ENCODE results near the gene SFT2D1. TPM values are rescaled to one million over a fixed set of nuclear protein-coding genes. Genes with fewer than 3 reads are reported as not detected.
"Not testable (repeated sequence)": the region's sequence is repeated elsewhere in the genome, so short reads cannot be mapped to it uniquely, and the experiment has no call there.

The SFT2D1 gene
- 10 to 100 TPM; 40.7 to 67.5 TPM for total RNA-seq

DNA sequence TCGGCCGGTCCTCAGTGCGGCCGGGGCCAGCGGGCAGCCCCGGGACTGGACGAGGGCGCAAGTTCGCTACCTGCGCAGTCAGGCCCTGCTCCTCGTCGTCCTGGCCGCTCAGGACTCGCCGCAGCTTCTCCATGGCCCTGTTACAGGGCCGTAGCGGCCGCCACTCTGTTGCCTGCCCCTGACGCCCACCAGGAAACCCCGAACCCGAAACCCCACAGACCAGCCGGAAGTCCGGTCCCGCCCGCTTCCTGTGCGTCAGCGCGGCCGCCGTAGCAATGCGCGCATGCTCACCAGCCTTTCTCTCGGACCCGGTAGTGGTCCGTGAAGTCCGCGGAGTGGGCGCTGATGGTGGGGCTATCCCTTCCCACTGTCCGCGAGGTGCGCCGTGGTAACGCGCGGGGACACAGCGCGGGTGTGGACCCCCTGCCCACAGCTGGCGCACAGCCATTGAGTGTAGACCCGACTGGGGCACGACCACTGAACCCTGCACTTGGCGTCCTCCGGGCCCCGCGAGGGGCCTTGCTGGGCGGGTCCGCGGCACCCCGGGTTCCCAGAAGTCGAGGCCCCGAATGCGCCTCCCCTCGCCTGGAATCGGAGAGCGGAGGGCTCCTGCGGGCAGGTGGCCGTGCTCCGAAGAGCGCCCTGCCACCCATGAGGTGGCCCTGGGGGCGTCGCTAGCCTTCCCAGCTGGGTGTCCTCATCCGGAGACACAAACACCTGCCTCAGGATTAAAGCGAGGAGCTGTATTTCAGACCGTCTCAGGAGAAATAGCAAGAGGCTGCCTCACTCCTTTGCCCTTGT lies at the start of gene SFT2D1:
TSS of gene SFT2D1 (minus strand) at position 197 of the 801 bp plus-strand sequence. CDS start at position 133, 64 bp downstream.
- ATAC-seq (peak; percentile 96), DNase-seq (ENCODE audit: low spot score) (peak; percentile 96)
- Mint-ChIP-seq H3K27ac (peak within 1 kb of the TSS; percentile 80 to 83), H3K4me3 (peak within 1 kb of the TSS; percentile 87), H3K36me3 (peaks cover 1% of the 10 kb centered on the region), H3K27me3 (no peaks in the 10 kb centered on the region), H3K4me1 (ENCODE audit: low read depth in 2 of 2) (peaks cover 8 to 15% of the 10 kb centered on the region in 2 donors), H3K9me3 (no peaks in the 10 kb centered on the region)

DNA sequence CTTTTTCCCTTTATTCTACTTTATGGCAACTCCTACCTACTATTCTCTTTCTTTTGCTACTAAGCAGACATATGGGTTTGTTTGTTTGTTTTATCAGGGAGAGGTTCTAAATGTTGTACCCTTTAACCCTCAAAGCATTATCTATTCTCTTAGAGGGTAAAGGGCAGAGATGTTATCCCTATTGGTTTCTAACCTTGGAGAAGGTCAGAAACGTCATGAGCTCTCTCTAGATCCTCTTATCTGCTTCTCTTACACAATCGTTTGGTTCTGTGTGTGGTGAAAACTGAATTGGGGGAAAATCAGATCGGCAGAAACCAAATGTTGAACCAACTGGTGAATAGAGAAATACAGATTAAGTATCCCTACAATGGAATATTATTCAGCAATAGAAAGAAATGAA lies 46.8 kb upstream of the SFT2D1 start:
- Mint-ChIP-seq H3K27ac (no peak overlapping the region), H3K4me3 (no peak overlapping the region), H3K36me3 (no peaks in the 10 kb centered on the region), H3K4me1 (ENCODE audit: low read depth in 2 of 2) (no peaks in the 10 kb centered on the region), H3K27me3 (peaks cover 13 to 31% of the 10 kb centered on the region in 2 donors), H3K9me3 (no peaks in the 10 kb centered on the region)
- DNase-seq (ENCODE audit: low spot score) (no peak), ATAC-seq (no peak)

DNA sequence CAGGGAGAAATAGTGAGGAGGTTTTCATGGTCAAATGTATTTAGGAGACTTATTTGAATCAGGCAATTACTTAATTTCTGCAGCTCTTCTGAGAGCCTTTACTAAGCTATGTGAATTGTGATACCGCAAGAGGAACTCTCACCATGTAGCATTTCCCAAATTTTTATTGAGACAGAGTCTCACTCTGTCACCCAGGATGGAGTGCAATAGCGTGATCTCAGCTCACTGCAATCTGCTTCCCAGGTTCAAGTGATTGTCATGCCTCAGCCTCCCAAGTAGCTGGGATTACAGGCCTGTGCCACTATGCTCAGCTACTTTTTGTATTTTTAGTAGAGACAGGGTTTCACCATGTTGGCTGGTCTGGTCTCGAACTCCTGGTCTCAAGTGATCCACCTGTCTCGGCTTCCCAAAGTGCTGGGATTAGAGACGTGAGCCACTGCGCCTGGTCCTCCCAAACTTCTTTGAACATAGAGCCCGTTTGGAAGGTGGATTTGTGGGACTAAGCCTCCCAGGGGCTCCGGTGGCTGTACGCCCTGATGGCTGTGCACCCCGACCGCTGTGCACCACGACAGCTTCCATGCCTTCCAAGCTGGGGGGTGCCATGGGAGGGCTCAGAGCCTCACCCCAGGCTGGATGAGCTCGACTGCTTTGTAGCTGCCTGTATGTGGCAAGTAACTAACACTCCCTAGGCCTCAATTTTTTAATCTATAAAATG lies 46.1 kb upstream of the SFT2D1 start:
- H3K4me3 Mint-ChIP-seq: no peak overlapping the region
- H3K27ac Mint-ChIP-seq: no peak overlapping the region
- no peaks in the 10 kb centered on the region for H3K9me3 Mint-ChIP-seq
- peaks cover 12 to 27% of the 10 kb centered on the region in 2 donors for H3K27me3 Mint-ChIP-seq
- H3K4me1 Mint-ChIP-seq (ENCODE audit: low read depth in 2 of 2): no peaks in the 10 kb centered on the region
- no peak for DNase-seq (ENCODE audit: low spot score)
- no peak for ATAC-seq
- no peaks in the 10 kb centered on the region for H3K36me3 Mint-ChIP-seq

DNA sequence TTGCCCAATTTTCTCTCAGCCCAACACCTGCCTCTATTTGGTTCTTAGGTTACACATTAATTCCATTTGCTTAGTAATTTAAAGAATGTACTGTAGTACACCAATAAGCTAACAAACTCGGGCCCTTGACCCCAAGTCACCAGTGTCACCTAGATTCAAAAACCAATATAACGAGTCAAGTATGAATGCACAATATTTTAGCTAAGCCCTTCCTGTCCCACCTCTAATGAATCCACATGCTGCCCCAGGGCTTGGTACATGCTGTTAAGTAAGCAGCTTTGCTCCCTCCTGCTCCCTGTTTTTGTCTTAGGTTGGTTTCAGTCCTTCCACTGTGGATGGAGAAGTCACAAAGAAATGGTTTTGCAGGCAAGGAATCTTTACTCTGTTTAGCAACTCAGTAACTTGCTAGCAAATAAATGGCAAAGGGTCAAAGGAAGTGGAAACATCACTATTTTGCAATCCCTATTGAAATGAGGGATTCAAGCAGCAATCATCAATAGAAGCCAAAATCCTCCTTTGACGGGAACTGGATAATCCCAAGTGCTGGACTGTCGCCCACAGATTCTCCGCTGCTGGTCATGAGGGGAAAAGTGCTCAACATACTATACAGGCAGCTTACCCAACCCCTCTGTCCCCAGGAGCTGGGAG lies 45.4 kb upstream of the SFT2D1 start:
- H3K27ac Mint-ChIP-seq: no peak overlapping the region
- no peaks in the 10 kb centered on the region for H3K4me1 Mint-ChIP-seq (ENCODE audit: low read depth in 2 of 2)
- no peak overlapping the region for H3K4me3 Mint-ChIP-seq
- H3K9me3 Mint-ChIP-seq: no peaks in the 10 kb centered on the region
- no peak for DNase-seq (ENCODE audit: low spot score)
- H3K27me3 Mint-ChIP-seq: peaks cover 12 to 25% of the 10 kb centered on the region in 2 donors
- no peaks in the 10 kb centered on the region for H3K36me3 Mint-ChIP-seq
- ATAC-seq: no peak

DNA sequence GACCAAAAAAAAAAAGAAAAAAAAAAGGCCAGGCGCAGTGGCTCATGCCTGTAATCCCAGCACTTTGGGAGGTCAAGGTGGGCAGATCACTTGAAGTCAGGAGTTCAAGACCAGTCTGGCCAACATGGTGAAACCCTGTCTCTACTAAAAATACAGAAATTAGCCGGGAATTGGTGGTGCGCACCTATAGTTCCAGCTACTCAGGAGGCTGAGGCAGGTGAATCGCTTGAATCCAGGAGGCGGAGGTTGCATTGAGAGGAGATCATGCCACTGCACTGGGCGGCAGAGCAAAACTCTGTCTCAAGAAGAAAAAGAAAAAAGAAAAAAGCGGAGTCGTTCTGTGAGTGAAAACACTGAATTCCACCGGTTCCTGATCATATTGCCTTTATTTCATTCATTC lies 44.8 kb upstream of the SFT2D1 start:
- peaks cover 9 to 18% of the 10 kb centered on the region in 2 donors for H3K27me3 Mint-ChIP-seq
- not testable (repeated sequence) for H3K4me3 Mint-ChIP-seq; H3K4me1 Mint-ChIP-seq (ENCODE audit: low read depth in 2 of 2); H3K27ac Mint-ChIP-seq; H3K36me3 Mint-ChIP-seq; ATAC-seq; H3K9me3 Mint-ChIP-seq; DNase-seq (ENCODE audit: low spot score)

DNA sequence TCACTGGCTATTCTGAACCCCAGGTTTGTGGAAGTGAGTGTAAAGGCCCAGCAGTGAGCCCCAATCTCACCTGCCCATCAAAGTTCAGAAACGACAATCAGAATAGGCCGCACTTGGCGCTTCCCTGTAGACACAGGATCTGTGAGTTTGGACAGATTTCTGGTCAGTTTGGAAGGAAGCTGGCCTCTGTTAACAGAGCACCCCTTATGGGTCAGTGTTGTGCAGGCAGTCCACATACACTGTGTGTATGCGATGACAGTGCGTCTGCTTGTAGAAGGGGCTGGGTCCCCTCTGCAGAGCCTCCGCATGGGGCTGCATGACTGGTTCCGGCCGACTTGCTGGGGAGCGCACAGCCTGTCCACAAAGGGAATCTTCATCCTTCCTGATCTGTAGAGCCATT lies 43.8 kb upstream of the SFT2D1 start:
- Mint-ChIP-seq H3K27me3 (peaks cover 9 to 18% of the 10 kb centered on the region in 2 donors), H3K36me3 (no peaks in the 10 kb centered on the region), H3K4me3 (no peak overlapping the region), H3K9me3 (no peaks in the 10 kb centered on the region), H3K27ac (no peak overlapping the region), H3K4me1 (ENCODE audit: low read depth in 2 of 2) (peaks cover 7 to 8% of the 10 kb centered on the region in 2 donors)
- ATAC-seq: no peak
- no peak for DNase-seq (ENCODE audit: low spot score)

DNA sequence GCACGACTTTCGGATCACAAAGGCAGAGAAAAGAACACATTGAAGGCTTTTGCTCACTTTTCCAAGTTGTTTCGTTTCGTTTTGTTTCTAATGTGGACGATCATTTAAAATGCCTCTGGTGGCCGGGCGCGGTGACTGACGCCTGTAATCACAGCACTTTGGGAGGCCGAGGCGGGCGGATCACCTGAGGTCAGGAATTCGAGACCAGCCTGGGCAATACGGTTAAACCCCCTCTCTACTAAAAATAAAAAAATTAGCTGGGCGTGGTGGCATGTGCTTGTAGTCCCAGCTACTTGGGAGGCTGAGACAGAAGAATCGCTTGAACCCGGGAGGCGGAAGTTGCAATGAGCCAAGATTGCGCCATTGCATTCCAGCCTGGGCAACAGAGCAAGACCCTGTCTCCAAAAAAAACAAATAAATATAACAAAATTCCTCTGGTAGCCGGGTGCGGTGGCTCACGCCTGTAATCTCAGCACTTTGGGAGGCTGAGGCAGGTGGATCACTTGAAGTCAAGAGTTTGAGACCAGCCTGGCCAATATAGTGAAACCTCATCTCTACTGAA lies 41.5 kb upstream of the SFT2D1 start:
- H3K4me3 Mint-ChIP-seq: peak overlapping the region; percentile 90
- H3K4me1 Mint-ChIP-seq (ENCODE audit: low read depth in 2 of 2); H3K9me3 Mint-ChIP-seq; H3K36me3 Mint-ChIP-seq; DNase-seq (ENCODE audit: low spot score); ATAC-seq; H3K27me3 Mint-ChIP-seq: not testable (repeated sequence)
- H3K27ac Mint-ChIP-seq: peak overlapping the region; percentile 19 to 36

DNA sequence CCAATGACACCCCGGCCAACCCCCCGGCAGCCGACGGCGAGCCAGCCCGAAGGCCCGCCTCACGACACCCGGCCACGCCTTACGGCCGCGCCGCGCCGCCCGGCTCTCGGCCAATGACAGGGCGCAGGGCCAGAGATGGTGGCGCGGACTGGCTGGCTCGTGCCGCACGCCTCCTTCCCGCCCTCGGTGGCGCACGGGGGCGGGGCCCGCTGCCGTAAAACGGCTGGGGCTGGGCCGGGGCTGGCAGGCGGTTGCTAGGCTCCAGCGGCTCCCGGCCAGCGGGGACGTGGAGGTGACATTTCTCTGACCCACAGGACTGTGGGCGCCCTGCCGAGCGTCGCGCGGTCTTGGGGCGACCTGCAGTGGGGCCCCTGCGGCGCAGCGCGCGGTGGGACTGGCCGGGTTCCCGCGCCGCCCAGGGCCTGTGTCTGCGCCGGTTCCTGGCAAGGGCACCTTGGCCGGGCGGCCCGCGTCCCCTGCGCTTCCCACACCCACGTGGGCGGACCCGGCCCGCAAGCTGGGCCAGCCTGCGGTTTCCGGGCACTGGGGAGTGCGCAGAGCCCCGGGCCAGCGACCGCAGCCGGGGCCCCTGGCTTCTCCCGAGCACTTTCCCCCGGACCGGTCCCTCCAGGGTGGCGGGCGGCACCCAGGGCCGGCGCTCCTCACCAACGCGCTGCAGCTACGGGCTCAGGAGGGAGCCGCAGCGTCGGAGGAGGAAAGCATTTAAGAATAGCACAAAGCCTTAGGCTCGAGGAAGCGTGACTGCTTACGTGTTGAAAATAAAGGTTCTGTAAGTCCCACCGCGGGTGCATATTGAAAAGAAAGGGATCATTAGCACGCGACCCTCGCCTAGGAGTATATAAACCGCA lies 40.8 kb upstream of the SFT2D1 start, which contains the start of gene MPC1:
TSS of gene MPC1 (minus strand) at position 8 of the 869 bp plus-strand sequence. CDS start 64 bp downstream, outside the sequence.
- H3K27me3 Mint-ChIP-seq: no peaks in the 10 kb centered on the region
- peak within 1 kb of the TSS; percentile 90 for H3K4me3 Mint-ChIP-seq
- peak within 1 kb of the TSS; percentile 59 to 65 for H3K27ac Mint-ChIP-seq
- H3K4me1 Mint-ChIP-seq (ENCODE audit: low read depth in 2 of 2): peaks cover 8% of the 10 kb centered on the region in 2 donors
- H3K36me3 Mint-ChIP-seq: no peaks in the 10 kb centered on the region
- DNase-seq (ENCODE audit: low spot score): peak; percentile 97
- ATAC-seq: peak; percentile 97 to 98
- H3K9me3 Mint-ChIP-seq: no peaks in the 10 kb centered on the region

DNA sequence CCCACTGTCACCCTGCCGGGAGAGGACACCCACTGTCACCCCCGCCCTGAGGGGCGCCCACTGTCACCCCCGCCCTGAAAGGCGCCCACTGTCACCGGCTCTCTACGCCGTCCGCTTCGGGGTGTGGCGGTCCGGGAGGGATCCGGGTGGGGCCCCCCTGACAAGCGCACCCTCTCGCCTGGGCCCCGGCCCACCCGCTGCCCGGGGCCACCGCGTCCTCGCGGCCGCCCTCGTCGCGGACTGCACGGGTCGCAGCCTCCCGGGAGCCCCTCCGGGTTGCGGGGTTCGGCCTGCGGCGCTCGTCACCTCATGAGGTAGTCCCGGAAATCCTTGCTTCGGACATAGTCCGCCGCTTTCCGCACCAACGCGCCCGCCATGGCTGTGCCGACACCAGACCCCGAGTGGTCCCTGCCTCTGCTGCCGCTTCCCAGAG lies 40.2 kb upstream of the SFT2D1 start:
- no peak overlapping the region for H3K27ac Mint-ChIP-seq
- no peaks in the 10 kb centered on the region for H3K27me3 Mint-ChIP-seq
- H3K4me1 Mint-ChIP-seq (ENCODE audit: low read depth in 2 of 2): peaks cover 8% of the 10 kb centered on the region in 2 donors
- DNase-seq (ENCODE audit: low spot score) (no peak), ATAC-seq (peak in 1 of 2 donors; percentile 1)
- no peaks in the 10 kb centered on the region for H3K9me3 Mint-ChIP-seq
- peak overlapping the region; percentile 89 for H3K4me3 Mint-ChIP-seq
- no peaks in the 10 kb centered on the region for H3K36me3 Mint-ChIP-seq

DNA sequence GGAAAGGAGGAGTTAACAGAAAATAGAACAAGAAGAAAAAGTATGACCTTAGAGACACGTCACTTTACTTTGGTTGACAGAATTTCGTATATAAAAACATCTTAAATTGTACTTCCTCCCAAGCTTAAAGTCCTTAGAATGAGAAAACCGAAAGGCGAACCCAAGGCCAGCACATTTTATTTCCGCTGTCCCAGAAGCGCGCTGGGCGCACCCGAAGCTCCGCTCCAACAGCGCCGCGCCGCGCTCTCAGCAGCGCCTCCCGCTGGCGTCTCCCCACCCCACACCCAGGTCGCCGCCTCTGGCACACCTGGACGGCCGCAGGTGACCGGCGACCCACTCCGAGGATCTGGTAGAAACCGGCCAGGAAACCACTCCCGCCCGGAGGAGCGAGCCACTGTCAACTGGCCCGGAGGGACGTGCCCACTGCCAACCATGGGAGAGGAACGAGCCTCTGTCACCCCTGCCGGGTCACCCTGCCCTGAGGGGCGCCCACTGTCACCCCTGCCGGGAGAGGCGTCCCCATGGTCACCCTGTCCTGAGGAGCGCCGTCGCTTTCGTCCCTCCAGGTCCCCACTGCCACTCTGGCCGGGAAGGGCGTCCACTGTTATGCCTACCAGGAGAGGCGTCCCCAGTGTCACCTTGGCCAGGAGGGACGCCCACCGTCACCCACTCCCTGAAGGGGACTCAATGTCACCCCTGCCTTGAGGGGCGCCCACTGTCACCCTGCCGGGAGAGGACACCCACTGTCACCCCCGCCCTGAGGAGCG lies 39.6 kb upstream of the SFT2D1 start:
- Mint-ChIP-seq H3K9me3 (no peaks in the 10 kb centered on the region), H3K27me3 (no peaks in the 10 kb centered on the region), H3K4me1 (ENCODE audit: low read depth in 2 of 2) (peaks cover 8% of the 10 kb centered on the region in 2 donors), H3K4me3 (peak overlapping the region; percentile 89), H3K27ac (peak overlapping the region; percentile 59 to 65), H3K36me3 (no peaks in the 10 kb centered on the region)
- ATAC-seq (peak; percentile 39 to 44), DNase-seq (ENCODE audit: low spot score) (peak; percentile 79)

DNA sequence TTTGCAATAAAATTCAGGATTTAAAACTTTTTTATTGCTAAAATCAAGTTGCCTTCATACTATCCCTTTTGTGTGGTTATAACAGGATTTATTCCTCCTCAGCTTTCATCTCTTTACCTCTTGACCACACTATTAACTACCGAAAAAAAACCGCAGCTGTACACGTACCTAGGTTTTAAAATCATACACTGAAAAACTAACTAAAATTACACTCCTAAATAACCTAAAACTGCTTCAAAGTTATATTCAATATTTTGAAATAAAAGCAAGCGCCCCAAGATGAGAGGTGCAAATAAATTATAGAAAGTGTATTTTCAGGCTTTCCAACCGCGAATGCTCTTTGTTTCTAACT lies 39.0 kb upstream of the SFT2D1 start:
- ATAC-seq (no peak), DNase-seq (ENCODE audit: low spot score) (no peak)
- Mint-ChIP-seq H3K36me3 (no peaks in the 10 kb centered on the region), H3K27ac (peak overlapping the region; percentile 59 to 65), H3K4me1 (ENCODE audit: low read depth in 2 of 2) (peaks cover 8% of the 10 kb centered on the region in 2 donors), H3K9me3 (no peaks in the 10 kb centered on the region), H3K4me3 (peak overlapping the region; percentile 89), H3K27me3 (no peaks in the 10 kb centered on the region)

DNA sequence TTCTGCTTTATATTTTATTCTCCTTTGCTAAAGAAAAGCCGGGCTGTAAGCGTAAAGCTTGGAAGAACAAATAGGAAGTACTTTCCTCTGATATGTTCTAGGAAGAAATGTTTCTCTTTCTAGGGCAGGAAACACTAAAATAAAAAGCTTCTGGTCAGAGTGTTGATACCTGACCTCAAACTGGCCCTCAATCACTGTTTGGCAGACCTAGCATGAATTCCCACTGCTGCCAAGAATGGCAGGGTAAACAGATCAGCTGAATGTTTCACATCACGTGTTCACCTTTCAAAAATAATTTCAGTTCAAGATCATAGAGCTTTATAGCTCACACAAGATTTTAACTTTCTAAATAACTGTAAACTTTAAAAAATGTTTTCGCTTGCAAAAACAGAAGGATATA lies 37.5 kb upstream of the SFT2D1 start:
- peaks cover 1% of the 10 kb centered on the region for H3K36me3 Mint-ChIP-seq
- H3K27ac Mint-ChIP-seq: no peak overlapping the region
- H3K4me3 Mint-ChIP-seq: no peak overlapping the region
- no peaks in the 10 kb centered on the region for H3K9me3 Mint-ChIP-seq
- DNase-seq (ENCODE audit: low spot score): no peak
- peaks cover 8% of the 10 kb centered on the region in 2 donors for H3K4me1 Mint-ChIP-seq (ENCODE audit: low read depth in 2 of 2)
- no peaks in the 10 kb centered on the region for H3K27me3 Mint-ChIP-seq
- ATAC-seq: no peak

Measured in natural killer cell treated with Interleukin-12 subunit alpha and Interleukin-12 subunit beta and Interleukin-15 and Interleukin-18, amount 100 ng/mL, for 72 hours (primary cell).